Measurements from ENCODE around the gene SMARCA5. TPM values are rescaled to one million over a fixed set of nuclear protein-coding genes. Genes with fewer than 3 reads are reported as not detected.

SMARCA5 gene
- total RNA-seq, 1 donor from 2014 or later, result 43.4 TPM

GRCh38 chr4:143531788-143532491 lies 18.4 kb downstream of the SMARCA5 start:
- peak; percentile 64 for DNase-seq (ENCODE audit: low read depth, low spot score)

GRCh38 chr4:143538979-143539669 lies 25.6 kb downstream of the SMARCA5 start:
- no peak for DNase-seq (ENCODE audit: low read depth, low spot score)

- DNase-seq (ENCODE audit: low read depth, low spot score), result no peak
Observed at GRCh38 chr4:143539670-143540023, 26.1 kb downstream of the SMARCA5 start.

- no peak for DNase-seq (ENCODE audit: low read depth, low spot score)
Observed at GRCh38 chr4:143549928-143550327, 36.4 kb downstream of the SMARCA5 start.

DNA sequence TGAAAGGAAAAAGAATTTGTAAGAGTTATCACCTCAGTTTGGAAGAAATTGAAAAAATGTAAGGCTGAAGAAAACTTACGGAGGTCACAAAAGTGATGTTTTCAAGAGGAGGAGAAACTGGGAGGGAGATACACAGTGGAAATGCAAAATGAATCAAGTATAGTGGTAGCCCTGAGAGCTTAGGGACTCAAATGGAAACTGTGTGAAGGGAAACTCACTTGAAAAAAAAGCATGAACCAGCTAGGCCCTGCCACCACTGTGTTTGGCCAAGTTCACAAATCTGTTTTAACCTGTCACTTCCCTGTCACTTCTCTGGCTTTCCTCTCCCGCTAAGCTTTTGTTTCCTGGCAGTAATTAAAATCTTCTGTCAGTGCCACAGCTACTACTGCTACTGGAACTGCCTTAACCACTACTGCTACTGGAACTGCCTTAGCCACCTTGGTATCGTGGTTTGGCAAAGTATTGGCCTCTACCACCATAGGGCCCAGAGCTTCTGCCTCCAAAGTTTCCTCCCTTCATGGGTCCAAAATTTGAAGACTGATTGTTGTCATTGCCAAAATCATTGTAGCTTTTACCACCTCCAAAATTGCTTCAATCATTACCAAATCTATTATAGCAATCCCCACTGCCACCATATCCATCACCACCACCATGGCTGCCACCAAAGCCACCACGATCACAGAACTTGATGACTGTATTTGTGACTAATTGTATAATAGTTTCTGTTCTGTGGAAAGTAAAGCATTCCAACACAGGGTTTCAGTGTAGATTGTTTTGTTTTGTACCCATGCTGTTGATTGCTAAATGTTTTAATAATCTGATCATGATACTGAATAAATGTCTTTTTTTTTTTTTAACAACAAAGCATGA lies 41.5 kb downstream of the SMARCA5 start:
- no peak for DNase-seq (ENCODE audit: low read depth, low spot score)

- DNase-seq (ENCODE audit: low read depth, low spot score), result no peak
Observed at GRCh38 chr4:143555676-143556075, 42.2 kb downstream of the SMARCA5 start.

GRCh38 chr4:143558286-143558685 lies 44.8 kb downstream of the SMARCA5 start:
- DNase-seq (ENCODE audit: low read depth, low spot score), result no peak

- DNase-seq (ENCODE audit: low read depth, low spot score), result peak; percentile 62
Observed at GRCh38 chr4:143558823-143559756, 45.6 kb downstream of the SMARCA5 start.

DNA sequence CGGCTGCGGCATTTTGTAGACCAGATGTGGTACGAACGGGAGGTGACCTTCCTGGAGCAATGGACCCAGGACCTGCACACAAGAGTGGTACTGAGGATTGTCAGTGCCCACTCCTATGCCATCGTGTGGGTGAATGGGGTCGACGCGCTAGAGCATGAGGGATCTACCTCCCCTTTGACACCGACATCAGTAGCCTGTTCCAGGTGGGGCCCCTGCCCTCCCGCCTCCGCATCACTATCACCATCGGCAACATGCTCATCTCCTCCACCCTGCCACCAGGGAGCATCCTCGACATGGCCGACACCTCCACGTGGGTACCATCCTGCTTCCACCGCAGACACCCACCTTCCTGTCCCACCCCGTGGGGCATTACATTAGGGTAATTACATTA lies 46.2 kb downstream of the SMARCA5 start:
- DNase-seq (ENCODE audit: low read depth, low spot score), result no peak

- no peak for DNase-seq (ENCODE audit: low read depth, low spot score)
Observed at GRCh38 chr4:143564472-143564871, 51.0 kb downstream of the SMARCA5 start.

GRCh38 chr4:143575331-143575730 lies 61.8 kb downstream of the SMARCA5 start:
- DNase-seq (ENCODE audit: low read depth, low spot score), result no peak

- no peak for DNase-seq (ENCODE audit: low read depth, low spot score)
Observed at GRCh38 chr4:143581331-143581946, 67.9 kb downstream of the SMARCA5 start.

GRCh38 chr4:143585548-143585947 lies 72.0 kb downstream of the SMARCA5 start:
- DNase-seq (ENCODE audit: low read depth, low spot score), result no peak

DNA sequence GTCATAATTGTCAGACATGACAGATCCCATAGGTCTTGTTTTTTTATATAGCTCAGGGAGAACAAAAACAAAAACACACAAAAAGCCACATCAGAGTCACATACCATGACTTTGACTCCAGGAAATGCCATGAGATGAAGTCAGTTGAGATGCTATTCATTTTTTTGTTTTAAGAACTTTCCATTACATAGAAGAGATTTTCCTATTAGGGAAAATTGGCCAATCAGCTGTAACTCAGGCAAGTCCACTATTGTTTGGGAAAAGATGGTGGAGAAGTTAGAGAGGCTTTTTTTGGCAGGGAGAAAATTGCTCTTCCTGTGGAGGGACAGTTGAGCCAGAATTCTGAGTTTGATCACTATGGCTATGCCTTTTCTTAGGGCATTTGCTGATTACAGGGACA lies 72.6 kb downstream of the SMARCA5 start:
- peak; percentile 80 for DNase-seq (ENCODE audit: low read depth, low spot score)

DNA sequence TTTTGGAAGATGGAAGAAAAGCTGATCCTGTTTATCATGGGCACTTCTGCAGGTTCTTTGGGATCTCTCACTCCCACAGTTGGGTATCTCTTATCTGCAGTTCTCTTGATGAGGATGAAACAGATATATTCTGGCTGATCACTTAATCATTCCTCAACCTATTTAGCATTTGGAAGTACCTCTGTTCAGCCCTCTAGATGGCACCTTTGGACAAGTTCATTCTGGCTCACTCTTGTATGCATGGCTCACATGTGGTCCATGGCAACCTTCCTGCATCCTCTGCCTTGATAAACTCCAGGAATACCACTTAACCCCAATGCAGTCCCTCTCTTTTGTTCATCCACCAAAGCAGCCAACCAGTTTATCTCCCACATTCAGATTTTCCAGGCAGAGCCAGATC lies 74.2 kb downstream of the SMARCA5 start:
- DNase-seq (ENCODE audit: low read depth, low spot score), result peak; percentile 24

GRCh38 chr4:143597276-143597675 lies 83.8 kb downstream of the SMARCA5 start:
- DNase-seq (ENCODE audit: low read depth, low spot score), result no peak

- no peak for DNase-seq (ENCODE audit: low read depth, low spot score)
Observed at GRCh38 chr4:143598816-143599215, 85.3 kb downstream of the SMARCA5 start.

DNA sequence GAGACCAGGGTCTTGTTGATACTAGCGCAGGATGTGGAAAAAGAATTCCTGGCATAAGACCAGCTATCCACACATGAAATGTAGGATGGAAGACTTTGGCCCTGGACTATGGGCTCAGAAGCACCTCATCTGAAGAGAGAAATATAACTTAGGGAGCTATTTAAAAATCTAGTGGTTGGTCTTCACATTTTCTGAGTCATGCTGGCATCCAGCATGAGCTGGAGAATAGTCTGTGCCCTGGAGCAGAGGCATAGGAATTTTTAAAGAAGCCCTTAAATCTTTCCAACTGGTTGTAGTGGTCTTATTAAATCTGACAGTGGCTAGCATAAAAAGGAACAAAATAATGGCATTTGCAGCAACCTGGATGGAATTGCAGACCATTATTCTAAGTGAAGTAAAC lies 86.3 kb downstream of the SMARCA5 start:
- DNase-seq (ENCODE audit: low read depth, low spot score), result no peak

GRCh38 chr4:143606480-143606879 lies 93.0 kb downstream of the SMARCA5 start:
- no peak for DNase-seq (ENCODE audit: low read depth, low spot score)

Measured in pulmonary artery endothelial cell (primary cell).